NCI-H1105 treated with DMSO at 0.1 percent for 48 hours (cell line): ENCODE results near the gene FBXW4.
"Not testable (repeated sequence)": the region's sequence is repeated elsewhere in the genome, so short reads cannot be mapped to it uniquely, and the experiment has no call there.

ENCODE experiments used
- DNase-seq: peaks from one replicate; lab custom pipeline; 2025; lab: John Stamatoyannopoulos, UW

FBXW4 gene

DNA sequence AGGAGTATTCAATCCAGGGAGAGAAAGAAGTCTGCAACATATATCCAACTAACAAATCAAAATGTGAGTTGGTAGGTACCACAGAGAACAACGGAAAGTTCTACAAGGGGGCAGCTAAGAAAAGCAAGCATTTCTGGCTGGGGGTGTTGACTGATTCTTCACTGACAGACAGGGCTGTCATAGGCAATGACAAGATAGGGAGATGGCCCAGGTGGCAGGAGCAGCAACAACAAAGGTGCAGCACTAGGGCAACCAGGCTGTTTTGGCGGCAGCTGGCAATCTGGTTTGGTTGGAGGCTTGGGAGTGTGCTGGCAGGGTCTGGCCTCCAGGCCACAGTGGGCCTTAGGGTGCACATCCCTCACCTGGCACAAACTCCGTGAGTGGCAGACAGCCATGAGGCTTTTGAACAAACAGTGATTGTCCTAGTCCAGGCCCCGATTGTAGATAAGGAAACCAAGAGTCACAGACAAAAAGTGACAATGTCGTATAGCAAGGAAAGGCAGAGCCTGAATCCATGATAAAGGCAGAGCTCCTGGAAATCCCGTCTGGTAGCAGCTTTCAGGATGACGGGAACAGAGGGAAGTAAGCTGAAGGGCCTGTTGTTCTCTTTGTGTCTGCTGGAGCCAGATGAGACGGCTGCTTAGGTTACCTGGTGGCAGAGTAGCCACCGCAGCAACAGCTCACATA lies 78.4 kb downstream of the FBXW4 start:
- no peak for DNase-seq

DNA sequence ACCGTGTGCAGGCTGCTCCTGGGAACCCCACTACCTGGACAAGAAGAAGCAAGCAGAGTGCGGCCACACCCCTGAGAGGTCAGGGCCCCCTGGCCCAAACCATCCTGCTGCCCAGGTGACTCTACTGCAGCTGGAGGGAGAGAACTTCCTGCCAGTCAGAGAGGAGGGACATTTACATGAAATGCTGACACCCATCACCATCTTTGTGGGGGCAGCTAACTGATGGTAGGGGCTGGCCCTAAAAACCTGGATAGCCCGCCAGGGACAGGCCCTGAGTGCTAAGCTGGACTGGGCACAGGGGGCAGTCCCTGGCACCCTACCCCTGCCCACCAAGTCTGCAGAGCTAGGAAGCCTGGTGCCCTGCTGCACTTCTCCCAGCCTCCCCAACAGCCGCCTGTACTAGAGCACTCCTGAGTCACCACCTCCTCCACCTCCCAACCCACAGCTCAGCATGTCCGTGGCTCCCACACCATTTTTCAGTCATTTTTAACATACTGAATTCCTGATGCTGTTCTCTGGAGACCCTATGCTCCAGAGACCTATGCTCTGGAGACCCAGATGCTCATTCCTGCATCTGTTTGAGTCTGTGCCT lies 79.3 kb downstream of the FBXW4 start:
- DNase-seq: no peak

DNA sequence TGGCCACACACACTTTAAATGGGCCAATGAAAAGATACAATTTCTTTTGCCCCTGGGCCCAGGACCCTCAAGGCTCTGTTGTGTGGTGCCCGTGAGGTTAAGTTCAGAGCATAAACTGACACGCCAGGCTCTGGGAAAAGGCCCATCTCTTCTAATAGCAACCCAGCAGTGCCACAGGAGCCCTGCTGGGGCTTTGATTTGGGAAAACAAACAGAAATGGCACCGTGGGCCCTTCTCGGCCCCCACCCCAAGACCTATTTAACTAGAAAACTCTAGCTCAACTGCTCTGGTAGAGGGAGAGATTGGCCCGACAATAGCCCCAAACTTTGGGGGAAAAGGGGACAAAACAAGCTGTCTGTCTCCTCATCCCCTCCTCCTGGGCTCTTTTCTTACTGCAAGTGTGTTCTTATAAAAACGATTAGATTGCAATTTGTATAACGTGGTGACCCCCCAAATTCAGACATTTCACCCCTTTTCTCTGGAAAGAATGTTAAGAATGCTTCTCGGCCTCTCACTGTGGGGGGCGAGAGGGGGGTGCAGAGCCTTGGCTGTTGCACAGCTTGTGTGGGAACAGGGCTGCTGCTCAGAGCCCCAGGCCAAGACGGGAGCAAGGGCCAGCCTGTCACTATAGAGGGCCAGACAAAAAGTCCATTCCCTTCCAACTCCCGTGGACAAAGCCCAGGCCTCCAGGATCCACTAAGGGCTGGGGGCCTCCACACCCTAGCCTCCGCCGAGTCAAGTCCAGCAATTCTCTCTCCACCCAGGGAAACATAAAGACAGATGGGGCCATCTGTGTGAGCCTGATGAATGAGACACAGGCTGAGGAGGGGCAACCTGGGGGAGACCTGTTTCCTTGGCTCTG lies 80.1 kb downstream of the FBXW4 start:
- no peak for DNase-seq

DNA sequence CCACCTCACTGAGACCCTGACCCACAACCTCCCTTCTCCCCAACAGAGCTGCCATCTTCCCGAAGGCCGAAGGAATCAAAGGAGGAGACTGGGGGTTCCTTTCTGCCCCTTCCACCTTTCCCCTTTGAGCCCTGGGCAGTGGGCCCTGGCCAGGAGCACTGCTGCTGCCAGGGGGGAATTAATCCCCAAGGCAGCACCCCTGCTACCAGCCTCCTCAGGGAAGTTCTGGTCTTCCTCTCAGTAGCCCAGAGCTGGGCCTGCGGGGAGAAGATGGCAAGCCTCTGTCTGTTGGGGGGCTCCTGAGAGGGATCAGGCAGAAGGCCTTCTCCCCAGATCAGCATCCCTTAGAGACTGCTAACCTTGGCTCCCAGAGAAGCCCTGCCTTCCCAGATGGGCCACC lies 81.3 kb downstream of the FBXW4 start:
- DNase-seq: no peak

DNA sequence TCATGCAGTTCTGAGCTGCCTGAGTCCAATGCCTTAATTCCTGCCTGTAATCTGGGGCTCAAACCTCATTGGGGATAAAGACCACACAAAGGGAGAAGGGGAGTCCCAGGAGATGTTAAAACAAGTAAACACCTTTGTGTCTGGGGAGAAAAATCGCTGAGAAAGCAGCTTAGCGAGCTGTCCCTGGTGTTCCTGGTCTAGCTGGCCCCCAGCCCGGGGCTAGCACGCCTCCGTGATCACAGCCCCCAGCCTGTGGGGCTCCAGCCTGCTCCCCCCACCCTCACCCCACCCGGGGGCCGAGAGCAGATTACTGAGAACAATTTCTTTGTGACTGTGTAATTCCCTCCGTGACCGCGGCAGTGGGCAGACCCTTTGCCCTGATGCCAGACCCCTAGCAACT lies 82.1 kb downstream of the FBXW4 start:
- no peak for DNase-seq

DNA sequence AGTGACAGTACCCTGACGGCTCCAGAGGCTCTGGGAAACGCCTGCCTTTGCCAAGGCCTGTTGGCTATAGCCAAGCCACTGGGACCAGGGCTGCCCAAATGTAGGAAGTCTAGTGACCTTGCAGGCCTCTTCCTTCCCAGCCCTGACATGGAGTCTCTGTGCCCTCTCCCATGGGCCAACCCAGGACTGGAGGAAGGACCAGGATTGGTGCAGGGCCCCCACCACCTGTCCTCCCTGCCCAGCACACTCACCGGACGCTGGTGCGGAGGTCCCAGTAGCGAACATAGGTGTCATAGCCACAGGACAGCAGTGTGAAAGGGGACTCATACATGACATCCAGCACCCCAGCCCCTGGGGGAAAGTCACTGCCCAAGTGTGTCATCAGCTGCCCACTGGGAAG lies 82.9 kb downstream of the FBXW4 start:
- DNase-seq: no peak

DNA sequence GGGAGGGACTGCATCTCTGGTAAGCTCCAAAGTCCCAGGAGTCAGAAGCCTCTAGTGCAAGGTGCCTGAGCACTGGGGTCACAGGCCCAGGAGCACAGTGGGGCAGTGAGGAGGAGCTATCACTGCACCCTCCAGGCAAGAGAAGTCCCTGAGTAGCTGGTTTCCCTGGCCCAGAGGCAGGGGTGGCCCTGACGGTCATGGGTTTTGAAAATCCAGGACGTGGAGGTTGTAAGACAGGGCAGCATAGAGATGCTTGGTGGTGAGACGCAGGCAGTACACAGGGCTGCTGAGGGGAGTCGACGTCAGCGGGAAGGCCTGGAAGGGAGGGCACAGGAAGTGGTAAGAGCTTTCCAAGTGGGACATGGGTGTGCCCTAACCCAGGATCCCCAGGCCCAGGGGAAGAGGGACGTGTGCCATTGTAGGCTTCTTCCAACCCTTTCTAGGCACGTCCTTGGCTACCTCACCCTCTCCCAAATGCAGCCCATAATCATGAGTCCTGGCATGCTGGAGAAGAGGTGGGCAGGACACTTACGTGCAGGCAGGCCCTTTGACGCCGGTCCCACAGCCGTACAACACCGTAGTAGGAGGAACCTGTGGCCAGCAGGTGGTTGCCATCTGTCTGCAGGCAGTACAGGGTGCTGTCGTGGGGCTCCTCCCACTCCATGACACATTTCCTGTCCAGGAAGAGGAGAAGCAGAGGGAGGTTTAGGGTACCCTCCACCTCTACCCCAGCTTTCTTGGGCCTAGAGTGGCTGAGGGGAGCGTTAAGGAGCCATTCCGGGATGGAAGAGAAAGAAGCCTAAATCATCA lies 83.7 kb downstream of the FBXW4 start:
- DNase-seq: no peak

DNA sequence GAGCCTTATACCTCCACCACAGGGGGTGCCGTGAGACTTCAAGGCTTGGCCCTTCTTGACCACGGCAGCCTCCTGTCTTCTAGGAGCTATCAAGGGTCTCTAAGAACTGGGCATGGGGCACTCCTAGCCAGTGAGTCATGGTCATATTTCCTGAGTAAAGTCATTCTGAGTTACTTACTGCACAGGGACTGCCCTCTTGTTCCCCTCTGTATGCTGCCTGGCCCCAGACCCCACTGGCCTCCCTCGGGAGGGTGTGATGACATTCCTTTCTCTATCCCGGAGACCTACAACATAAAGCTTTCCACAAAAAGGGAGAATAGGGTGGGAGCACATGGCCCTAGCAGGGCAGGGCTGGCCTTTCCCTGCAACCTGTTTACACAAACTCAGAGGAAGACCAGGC lies 85.5 kb downstream of the FBXW4 start:
- no peak for DNase-seq

DNA sequence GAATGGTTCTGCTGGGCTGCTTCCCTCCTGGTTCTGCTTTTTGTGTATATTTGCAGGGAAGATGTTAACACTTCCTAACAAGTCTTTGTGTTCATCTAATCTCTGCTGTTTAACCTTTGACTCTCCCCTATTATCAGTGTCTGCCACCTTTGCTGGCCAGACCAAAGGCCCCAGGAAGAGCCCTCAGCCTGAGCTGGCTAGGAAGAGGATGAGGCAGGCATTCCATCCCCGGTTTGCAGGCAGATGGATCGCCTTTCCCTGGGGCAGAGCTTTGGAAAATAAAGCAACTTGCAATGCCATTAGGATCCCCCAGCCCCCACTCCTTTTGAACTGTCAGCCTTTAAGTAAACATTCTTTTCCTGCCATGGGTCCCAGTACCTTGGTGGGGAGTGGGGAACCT lies 87.8 kb downstream of the FBXW4 start:
- DNase-seq: no peak

DNA sequence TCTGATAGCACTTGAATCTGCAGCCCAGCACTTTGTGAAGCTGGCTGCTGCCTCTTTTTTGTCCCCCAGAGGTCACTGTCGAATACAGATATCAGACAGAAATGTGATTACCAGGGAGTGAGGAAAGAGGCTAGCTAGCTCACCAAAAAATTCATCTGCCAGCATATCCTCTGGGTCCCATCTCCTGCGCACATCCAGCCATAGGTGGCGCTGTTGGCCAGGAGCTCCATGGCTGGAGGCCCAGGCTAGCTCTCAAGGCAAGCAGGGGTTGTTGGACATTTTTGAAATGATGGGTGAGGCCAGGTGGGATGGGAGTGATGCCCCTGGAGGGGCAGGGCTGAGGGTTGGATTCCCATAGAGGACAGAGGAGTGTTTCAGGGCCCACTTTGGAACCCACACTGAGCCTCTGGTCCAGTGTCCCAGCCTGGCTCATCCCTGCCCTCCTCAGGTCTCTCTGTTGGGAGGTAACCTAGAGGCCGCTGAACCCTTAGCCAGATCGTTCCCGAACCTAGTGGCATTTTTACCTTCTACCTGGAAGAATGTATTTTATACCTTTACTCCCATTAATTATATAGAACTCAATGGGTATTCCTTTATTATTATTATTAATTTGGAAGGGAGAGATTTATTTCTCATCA lies 92.1 kb downstream of the FBXW4 start:
- peak; percentile 57 for DNase-seq

DNA sequence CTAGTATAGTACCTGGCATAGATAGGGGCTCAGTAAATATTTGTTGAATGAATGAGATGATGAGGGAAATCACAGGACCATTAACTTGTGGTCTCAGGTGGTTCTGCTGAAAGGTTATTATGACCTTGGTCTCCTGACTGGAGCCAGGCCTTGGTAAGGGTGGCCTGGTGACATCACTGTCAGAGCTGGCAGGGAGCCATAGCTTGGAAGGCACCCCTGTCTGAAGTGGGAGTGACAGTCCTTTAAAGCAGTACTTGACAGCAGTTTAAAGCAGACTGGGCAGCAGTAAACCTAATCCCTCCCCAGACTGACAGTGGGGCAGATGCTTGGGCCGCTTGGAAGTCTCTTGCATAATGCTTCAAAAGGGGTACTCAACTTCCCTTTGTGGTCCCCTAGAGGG lies 93.4 kb downstream of the FBXW4 start:
- DNase-seq: peak; percentile 12

DNA sequence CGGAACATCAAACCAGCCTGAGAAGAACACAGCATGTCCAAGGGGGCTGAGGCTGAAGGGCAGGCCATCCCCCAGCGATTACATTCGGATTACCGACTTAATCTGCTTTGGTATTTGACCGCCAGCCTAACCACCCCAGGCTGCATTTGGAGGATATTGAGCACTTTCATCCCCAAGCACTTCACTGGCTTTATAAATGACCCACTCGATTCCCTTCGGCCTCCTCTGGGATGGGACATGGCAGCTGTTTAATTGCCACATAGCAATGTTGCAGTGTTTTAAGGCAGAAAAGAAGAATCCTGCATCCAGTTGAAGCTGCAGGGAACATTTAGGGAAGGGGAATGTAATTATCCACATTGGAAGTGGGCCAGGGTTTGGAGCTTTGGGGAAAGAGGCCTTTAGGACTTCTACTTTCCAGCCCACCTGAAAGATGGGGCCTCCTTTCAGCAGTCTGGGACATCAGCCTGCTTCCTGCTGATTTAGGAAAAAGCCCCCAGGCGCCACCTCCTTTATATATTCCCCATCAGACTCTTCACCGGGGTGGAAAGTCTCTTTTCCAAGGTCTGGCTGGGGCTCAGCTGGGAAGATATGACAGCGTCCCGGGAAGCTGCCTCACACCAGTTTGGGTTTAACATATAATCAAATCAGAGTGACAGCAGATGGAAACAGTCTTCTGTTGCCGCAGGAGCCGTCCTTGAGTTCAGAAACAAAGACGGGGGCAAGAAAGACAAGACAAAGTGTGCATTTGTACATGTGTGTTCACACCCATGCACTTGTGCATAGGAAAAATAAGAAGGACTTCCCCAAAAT lies 97.7 kb downstream of the FBXW4 start:
- no peak for DNase-seq

DNA sequence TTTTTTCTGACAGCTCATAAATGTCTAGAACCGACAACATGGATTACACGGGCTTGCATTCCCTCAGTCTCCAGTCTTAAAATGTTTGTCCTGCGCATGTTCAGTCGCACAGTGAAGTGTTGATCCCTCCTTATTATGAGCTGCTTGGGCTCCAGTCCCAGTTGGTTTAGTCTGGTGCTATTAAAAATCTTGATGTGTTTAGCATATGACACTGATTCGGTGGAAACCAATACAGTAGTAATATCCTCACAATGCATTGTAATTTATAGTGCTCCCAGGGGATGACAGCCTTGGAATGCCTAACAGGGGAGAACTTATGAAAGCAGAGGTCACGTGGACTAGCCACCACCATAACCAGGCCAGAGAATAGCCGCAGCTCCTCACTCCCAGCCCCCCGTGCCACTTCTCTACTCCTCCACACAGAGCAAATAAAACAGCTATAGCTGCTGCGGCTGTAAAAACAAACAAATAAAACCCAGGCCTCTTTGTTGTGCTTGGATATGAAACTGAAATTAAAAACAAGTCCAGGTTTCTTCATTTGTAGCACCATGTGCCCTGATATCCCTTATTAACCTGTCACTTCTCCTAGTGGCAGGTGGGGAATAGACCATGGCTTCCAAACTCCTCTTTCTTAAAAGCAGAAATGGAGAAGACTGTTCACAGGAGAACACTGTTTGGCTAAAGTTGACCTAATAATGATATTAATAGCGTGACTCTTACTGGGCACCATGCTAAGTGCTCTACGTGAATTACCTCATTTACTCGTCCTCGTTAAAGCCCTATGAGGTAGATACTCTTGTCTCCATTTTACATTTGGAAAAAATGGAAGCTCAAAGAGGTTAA lies 99.2 kb downstream of the FBXW4 start:
- DNase-seq: no peak

DNA sequence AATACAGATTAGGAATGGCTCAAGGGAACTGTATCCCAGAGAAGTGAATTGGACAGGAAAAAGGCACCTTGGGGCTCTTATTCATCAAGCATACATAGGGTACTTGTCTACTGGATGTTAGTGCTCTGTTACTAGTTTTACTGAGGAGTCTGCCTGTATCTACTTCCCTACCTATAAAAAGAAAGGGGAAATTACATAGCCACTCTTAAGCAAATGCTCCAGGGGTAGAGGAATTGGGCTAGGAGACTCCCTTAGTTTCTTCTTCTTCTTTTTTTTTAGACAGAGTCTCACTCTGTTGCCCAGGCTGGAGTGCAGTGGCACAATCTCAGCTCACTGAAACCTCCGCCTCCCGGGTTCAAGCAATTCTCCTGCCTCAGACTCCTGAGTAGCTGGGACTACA lies 101.6 kb downstream of the FBXW4 start:
- DNase-seq: not testable (repeated sequence)

DNA sequence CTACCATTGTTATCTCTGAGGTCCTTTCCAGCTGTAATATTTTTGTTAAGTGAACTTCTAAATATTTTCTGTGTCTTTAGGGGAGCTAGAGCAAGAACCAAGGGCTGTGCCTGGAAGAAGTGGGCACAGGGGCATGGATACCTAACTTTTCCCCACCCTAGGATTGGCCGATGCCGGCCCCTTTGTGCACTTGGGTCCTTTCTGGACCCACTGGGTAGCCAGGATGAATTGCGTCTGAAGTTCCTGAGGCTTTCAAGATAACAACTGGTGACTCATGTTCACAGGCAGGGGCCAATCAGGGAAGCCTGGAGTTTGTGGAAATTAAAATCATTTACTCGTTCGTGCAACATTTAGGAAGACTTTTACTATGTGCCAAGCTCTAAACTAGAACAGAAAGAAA lies 106.1 kb downstream of the FBXW4 start:
- no peak for DNase-seq

DNA sequence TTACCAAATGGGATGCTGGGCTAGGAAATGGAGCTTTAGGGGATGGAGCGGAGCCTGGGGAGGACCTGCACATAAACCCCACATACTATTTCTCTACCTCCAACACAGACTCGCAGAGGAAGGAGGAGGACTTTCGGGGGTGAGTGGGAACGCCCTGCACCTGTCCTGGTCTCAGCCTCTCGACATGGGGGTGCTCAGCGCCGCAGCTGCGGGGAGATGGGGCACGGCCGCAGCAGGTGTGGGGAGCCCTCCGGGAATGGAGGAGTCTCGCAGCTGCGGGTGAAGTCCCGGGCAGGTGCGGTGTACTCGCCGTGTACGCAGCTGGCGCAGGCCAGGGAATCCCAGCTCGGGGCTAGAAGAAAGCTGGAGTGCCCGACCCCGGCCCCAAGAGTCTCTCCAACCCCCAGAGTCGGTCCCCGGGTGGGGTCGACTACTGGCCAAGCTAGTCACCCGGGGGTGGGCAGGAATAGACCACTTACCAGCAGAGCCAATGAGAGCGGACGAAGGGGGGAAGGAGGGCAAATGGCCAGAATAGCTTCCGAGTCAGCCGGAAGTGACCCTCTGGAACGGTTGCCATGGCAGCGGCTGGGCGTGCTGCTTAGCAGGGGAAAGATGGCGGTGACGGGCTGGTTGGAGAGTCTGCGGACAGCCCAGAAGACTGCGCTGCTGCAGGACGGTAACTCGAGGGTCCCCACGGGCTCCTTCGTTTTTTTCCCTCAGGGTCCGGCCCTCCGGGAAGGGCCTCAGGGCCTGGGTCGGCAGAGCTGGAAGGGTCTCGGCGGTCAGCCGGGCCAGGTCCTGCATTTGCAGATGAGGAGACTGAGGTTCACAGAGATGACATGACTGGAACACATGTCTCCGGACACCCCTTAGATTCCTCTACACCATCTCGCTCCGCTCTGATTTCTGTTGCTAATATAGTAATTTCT lies 107.0 kb downstream of the FBXW4 start, which contains the start of the genes DPCD and POLL:
TSS of gene DPCD (plus strand) at position 597 of the 929 bp plus-strand sequence. CDS start at position 613, 16 bp downstream.
TSS of gene POLL (minus strand) at position 533 of the 929 bp plus-strand sequence. CDS start 897 bp downstream, outside the sequence.
- peak; percentile 88 for DNase-seq

DNA sequence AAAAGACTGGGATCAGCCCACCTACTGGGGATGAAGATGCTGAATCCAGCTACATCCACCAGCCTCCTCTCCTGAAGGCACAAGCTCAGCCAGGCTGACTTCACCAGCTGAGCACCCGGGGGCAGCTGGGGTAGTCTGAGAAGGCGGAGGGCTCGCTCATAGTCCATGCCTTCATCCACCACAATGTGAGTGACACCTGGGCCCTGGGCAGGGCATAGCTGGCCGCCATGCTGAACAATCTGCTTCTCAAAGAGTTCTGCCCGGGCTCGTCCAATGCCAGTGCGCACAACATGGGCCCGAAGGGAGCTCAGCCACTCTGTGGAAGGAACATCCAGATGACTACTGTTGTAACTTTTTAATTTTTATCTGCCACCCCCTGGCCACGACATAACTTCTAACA lies 109.1 kb downstream of the FBXW4 start:
- no peak for DNase-seq
